ENCODE measurements around the gene FADS3.

FADS3 gene

DNA sequence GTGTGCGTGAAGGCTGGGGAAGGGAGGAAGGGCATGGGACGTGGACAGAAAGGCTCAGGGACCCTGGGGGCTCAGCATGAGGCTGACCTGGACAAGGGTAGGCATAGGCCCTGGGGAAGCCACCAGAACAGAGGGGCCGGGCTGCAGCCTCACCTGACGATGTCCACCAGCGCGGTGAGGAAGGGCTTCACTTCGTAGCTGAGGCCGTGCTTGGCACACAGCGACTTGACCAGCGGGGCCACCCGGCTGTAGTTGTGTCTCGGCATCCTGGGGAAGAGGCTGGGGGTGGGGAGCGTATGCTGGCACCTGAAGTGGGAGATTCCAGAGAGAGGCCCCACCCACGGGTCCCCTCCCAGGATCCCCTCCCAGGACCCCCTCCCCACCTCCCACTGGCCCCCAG is 15.6 kb downstream of the FADS3 start:
- no peak for DNase-seq (ENCODE audit: low read depth)

GRCh38 chr11:61874853-61875252 is 16.5 kb downstream of the FADS3 start:
- no peak for DNase-seq (ENCODE audit: low read depth)

GRCh38 chr11:61874377-61874809 is 17.0 kb downstream of the FADS3 start:
- no peak for DNase-seq (ENCODE audit: low read depth)

DNA sequence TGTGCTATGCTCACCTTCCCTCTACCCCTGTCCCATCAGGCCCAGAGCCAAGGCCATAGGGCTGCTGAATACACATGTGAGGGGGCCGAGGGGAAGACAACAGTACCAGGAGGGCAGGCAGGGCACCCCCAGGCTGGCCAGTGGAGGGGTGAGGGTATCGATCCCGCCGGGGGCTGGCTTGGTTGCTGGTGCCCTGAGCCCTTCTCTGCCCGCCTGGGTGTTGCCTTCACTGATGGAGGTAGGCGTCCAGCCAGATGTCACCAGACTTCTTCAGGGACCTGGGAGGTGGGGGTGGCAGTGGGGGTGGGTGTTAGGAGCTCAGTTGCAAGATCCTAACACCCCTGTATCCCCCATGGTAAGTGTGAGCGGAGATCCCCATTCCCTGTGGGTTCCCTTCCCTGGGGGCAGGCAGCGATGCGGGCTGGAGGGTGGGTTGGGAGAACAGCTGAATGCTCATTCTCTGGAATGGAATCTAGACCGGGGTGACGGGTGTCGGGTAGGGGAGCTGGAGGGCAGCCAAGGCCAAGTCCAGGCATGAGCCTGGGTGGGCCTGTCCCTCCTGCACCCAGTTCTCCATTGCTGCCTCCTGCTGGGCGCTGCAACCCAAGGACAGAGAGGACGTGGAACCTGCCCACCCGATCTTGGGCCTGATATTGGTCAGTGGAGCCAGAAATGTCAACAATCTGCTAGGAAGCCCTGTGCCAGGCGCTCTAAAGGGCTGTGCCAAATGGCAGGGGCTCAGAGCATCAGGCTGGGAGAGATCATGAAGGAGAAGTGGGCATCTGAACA is 17.6 kb downstream of the FADS3 start:
- no peak for DNase-seq (ENCODE audit: low read depth)

GRCh38 chr11:61872935-61873565 is 18.3 kb downstream of the FADS3 start:
- DNase-seq (ENCODE audit: low read depth), result no peak

DNA sequence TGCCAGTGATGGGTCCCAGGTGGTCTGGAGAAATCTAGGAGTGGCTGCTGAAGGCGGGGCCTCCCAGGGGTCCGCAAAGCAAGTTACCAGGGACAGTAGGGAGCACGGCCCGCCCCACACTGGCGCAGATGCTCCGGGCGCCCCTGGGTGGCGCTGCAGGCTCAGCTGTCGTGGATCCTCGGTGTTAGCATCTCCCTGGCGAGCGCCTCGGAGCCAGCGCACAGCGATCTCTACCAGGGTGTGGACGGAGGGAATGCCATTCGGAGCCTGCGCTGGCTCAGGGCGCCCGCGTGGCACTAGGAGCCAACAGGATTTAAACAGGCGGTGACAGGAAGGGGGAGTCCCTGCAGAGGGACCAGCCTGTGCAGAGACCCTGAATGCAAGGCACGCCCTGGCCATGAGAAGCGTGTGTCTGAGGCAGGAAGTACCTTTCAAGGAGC is 20.2 kb downstream of the FADS3 start:
- DNase-seq (ENCODE audit: low read depth), result peak; percentile 41

DNA sequence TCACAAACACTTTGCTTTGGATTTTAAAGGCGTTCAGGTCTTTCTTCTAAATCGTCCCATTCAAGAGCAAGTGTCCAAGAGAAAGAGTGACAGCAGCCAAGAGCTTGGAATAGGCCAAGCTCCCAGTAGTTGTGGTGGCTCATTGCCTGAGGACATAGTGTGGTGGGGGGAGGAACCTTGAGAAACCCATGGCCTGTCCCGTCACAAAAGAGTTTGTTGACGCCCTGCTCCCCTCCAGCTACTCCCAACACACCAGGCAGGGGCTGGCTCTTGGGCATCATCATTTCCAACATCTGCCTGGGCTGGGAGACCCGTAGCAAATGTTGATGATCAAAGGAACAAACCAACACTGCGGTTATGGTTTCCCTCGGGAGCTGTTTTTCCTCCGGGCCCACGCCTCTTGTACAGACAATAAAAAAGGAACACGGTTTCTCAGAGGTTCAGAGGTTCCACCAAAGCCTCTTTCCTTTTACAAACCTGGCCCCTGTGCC is 20.8 kb downstream of the FADS3 start:
- no peak for DNase-seq (ENCODE audit: low read depth)

- DNase-seq (ENCODE audit: low read depth), result no peak
These were observed 21.5 kb downstream of the FADS3 start for GRCh38 chr11:61869708-61870451.

- no peak for DNase-seq (ENCODE audit: low read depth)
These were observed 22.0 kb downstream of the FADS3 start for GRCh38 chr11:61869429-61869707.

DNA sequence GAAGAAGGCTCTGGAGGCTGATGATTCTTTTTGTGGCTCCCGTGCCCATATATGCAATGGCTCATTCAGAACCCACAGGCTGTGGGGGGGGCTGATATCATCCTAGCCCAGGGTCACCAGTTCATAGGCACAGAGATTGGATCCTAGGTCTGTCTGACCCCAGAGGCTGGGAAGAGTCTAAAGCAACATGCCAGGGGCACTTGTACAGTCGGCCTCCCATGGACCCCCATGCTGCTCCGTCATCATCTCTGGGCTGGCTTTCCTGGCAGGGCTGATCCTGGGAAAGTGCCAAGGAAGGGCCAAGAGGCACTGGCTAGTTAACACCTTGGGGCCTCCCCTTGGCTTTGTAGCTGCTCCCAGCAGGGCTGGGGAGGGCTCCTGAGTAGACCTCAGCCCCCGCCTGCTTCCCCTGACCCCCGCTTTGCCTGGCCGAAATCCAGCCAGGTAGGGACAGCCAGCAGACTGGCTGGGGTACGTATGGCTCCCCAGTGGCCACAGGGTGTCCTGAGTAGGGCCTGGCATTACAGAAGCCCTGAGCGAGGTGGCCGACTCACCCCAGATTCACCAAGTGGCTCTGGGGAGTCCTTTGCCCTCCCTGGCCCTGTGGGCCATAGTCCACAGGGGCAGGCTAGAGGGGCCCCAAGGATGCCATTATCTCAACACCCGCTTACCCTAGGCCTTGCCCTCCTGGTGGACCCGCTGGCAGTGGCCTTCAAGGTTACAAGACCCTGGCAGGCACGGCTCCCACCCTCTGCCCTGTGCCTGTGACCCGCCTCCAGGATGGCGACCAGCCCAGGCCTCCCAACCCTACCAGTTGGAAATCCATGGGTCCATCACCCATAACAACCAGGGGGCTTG is 22.5 kb downstream of the FADS3 start:
- DNase-seq (ENCODE audit: low read depth), result no peak

- DNase-seq (ENCODE audit: low read depth), result no peak
These were observed 24.4 kb downstream of the FADS3 start for GRCh38 chr11:61866958-61867343.

GRCh38 chr11:61866231-61866957 is 25.0 kb downstream of the FADS3 start:
- DNase-seq (ENCODE audit: low read depth), result no peak

DNA sequence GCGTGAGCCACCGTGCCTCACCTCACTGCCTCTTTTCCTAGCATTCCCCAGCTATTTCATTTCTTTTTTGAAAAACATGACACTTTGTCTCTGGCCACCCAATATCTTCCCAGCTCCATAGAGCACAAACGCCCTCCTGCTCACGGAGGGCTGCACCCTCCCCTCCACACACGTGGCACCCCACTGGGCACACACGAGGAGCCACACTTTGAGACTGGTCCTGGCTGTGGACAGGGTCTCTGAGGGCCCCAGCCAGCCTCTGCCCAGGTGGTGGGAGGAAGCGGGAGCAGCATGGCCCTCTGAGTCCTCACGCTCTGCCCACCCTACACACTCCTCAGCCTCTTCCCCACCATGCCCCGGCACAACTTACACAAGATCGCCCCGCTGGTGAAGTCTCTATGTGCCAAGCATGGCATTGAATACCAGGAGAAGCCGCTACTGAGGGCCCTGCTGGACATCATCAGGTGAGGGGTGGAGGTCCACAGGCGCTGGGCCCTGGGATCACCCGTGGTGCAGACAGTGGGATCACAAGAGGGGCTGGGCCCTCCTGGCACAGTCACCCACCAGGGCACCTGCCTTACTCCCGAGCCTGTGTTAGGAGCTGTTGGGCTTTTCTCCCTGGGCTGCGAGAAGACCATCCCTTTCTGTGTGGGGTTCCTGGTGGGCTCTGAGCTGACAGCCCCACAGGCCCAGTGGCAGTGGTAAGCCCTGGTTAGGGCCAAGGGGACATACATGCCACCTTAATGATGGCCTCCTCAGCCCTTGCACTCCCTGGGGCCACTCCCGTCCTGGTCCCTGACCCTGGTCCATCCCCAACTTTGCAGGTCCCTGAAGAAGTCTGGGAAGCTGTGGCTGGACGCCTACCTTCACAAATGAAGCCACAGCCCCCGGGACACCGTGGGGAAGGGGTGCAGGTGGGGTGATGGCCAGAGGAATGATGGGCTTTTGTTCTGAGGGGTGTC is 26.2 kb downstream of the FADS3 start:
- DNase-seq (ENCODE audit: low read depth), result no peak

- no peak for DNase-seq (ENCODE audit: low read depth)
These were observed 27.7 kb downstream of the FADS3 start for GRCh38 chr11:61863548-61864081.

DNA sequence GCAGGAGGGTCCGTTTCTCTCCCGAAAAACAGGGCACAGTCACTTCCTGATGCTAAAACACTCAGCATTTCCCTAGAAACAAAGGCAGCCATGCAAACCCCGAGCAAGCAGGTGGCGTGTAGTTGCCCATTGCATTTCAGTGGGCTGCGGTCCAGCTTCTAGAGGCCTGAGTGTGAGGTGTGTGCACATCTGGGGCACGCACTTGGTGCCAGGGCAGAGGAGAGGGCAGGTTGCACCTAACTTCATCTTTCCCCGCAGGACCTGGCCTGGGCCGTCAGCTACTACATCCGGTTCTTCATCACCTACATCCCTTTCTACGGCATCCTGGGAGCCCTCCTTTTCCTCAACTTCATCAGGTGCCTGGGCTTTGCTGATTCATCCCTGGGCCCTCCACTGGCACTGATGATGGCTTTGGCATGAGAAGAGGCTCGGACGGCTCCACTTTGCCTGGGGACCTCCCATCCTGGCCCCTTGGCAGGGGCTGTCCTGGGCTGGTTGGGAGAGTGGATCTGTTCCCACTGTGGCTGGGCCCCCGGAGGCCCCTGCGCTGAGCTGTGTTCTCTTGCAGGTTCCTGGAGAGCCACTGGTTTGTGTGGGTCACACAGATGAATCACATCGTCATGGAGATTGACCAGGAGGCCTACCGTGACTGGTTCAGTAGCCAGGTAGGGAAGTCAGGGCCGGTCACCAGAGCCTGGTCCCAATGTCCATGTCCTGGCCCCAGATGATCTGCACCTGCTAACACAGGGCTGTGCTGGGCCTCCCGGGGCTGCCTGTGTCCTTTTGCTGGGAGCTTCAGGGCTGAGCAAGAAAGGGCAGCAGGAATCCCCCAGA is 28.4 kb downstream of the FADS3 start:
- no peak for DNase-seq (ENCODE audit: low read depth)

DNA sequence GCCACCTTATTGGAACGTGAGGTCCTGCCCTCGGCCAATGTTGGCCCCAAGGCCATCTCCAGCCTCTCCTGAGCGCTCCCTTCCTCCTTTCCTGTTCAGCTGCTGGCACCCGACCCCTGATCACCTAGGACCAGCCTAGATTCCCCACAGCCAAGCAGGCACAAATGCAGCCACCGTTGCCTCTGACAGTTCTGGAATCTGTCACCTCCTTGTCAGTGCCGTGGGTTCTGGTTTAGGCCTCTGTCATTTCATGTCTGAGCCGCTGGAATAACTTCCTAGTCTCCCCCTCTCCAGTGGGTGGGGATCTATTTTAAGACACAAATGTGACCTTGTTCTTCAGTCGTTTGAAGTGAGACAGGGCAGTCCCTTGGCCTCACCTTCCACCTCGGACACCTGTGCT is 29.7 kb downstream of the FADS3 start:
- no peak for DNase-seq (ENCODE audit: low read depth)

GRCh38 chr11:61860054-61860903 is 31.1 kb downstream of the FADS3 start:
- DNase-seq (ENCODE audit: low read depth), result no peak

Data from stimulated activated CD8-positive, alpha-beta memory T cell treated with anti-CD3 and anti-CD28 coated beads, Interleukin-15, amount 100 ng/mL, for 1 hour (primary cell).